LNCAP (cell line): ENCODE data around the gene CMTM3.

Experiments used
- CTCF ChIP-seq: fragments of 450-650 bp; IDR thresholded peaks from 2 replicates; pipeline ENCODE4 v1.5.1; 2017; ENCODE audit warnings: mild to moderate bottlenecking

The CMTM3 gene

GRCh38 chr16:66605979-66606751 lies 1.7 kb downstream of the CMTM3 start:
- TF ChIP-seq CTCF, result no peak

- TF ChIP-seq CTCF, result peak; percentile 94
Measured at GRCh38 chr16:66608241-66609138, 4.0 kb downstream of the CMTM3 start.

- no peak for TF ChIP-seq CTCF
Measured at GRCh38 chr16:66609139-66609510, 4.6 kb downstream of the CMTM3 start.

- TF ChIP-seq CTCF, result no peak
Measured at GRCh38 chr16:66610111-66610820, 5.8 kb downstream of the CMTM3 start.

GRCh38 chr16:66612422-66612821 lies 7.9 kb downstream of the CMTM3 start:
- TF ChIP-seq CTCF, result no peak

GRCh38 chr16:66614161-66614802 lies 9.8 kb downstream of the CMTM3 start:
- TF ChIP-seq CTCF, result no peak

- TF ChIP-seq CTCF, result no peak
Measured at GRCh38 chr16:66616169-66616568, 11.7 kb downstream of the CMTM3 start.
